ENCODE measurements around the gene HERPUD1. TPM values are rescaled to one million over a fixed set of nuclear protein-coding genes. Genes with fewer than 3 reads are reported as not detected.

HERPUD1 gene
- total RNA-seq, 3 donors from 2014 or later (not counting 1 experiment from before 2014, with no cell fraction given): 181 to 266 (median 243) TPM

DNA sequence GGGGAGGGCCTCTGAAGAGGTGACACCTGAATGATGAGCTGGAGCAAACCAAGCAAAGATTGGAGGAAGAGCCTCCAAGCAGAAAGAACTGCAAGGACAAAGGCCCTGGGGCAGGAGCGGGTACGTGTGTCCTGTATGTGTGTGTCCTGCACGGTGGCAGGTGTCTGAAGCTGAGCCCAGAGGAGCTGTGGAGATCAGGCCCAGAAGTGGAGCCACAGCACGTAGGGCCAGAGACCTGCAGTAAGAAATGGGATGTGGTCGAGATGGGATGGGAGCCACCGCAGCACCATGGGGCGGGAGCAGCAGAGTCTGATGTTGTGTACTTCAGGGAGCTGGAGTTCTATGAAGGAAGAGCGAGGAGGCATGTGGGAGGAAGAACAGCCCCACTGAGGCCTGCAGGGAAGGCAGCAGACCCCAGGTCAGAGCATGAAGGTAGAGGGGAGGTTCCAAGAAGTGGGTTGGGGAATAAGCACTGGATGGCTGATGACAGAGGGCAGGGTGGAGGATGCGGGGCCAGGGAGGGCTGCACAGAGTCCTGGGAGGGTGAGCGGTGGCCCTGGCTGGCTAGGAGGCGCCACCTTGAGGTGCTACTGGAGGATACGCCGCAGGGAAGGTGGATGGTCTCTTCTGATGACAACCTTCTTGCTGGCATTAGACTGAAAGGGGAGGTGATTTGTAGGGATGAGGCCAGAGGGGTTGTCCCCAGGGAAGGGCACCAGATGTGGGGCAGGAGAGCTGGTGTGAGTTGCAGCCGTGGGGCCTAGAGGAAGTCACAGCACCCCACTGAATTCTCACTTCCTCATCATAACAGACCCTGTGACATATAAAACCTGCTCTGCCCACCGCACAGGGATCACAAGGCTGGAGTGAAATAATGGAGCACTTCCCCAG is 19.2 kb downstream of the HERPUD1 start:
- ATAC-seq: peak; percentile 68 to 78 (median 71)
- intact Hi-C loops (cut with micrococcal nuclease): loop anchor here (1.0 kb wide), 1 partner anchor 84 kb away; no protein-coding TSS in a partner anchor
- Mint-ChIP-seq H3K4me1 (peaks cover 10 to 24% of the 10 kb centered on the region in 2 donors), H3K4me3 (no peak overlapping the region), H3K9me3 (no peaks in the 10 kb centered on the region), H3K27me3 (ENCODE audit: low read depth in 2 of 2) (no peaks in the 10 kb centered on the region), H3K27ac (peak overlapping the region in 1 of 2 donors; percentile 40), H3K36me3 (no peaks in the 10 kb centered on the region)
- H3K27ac ChIP-seq (ENCODE audit: low read length): peak overlapping the region; percentile 7
- no peak overlapping the region for H3K4me3 ChIP-seq (ENCODE audit: low read length)
- no peaks in the 10 kb centered on the region for H3K27me3 ChIP-seq (ENCODE audit: control insufficient read depth, insufficient read depth, low read length)
- peak in 1 of 2 donors; percentile 73 for DNase-seq
- peaks cover 15% of the 10 kb centered on the region for H3K36me3 ChIP-seq (ENCODE audit: control insufficient read depth, insufficient read depth, low read length)
- 69% methylated on average over 15 of the region's 15 CpGs for WGBS (ENCODE audit: insufficient coverage)
- no peaks in the 10 kb centered on the region for H3K9me3 ChIP-seq (ENCODE audit: control insufficient read depth, insufficient read depth, low read length)
- TF ChIP-seq, protein P1, sequence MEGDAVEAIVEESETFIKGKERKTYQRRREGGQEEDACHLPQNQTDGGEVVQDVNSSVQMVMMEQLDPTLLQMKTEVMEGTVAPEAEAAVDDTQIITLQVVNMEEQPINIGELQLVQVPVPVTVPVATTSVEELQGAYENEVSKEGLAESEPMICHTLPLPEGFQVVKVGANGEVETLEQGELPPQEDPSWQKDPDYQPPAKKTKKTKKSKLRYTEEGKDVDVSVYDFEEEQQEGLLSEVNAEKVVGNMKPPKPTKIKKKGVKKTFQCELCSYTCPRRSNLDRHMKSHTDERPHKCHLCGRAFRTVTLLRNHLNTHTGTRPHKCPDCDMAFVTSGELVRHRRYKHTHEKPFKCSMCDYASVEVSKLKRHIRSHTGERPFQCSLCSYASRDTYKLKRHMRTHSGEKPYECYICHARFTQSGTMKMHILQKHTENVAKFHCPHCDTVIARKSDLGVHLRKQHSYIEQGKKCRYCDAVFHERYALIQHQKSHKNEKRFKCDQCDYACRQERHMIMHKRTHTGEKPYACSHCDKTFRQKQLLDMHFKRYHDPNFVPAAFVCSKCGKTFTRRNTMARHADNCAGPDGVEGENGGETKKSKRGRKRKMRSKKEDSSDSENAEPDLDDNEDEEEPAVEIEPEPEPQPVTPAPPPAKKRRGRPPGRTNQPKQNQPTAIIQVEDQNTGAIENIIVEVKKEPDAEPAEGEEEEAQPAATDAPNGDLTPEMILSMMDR (IDR thresholded peaks at IDR 0.05): peak; percentile 27
- H3K4me1 ChIP-seq (ENCODE audit: control insufficient read depth, insufficient read depth, low read length): peaks cover 15% of the 10 kb centered on the region

DNA sequence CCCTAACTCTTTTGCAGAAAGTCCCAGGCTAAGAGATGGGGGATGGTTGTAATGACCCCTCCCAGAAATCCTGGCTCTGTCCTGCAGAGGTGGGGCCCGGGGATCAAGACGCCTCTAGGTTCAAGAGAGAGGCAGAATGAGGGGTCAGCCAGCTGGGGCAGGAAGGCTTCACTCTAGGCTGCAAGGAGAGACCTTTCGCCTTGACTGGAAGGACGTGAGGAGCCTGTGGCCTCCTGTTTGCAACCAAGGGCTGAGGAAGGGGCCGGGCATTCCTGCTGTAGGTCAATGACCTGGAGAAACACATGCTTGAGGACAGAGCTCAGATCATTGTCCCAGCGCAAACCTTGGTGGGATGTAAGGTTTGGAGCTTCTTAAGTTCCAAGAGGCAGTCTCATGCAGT is 21.1 kb downstream of the HERPUD1 start:
- Histone ChIP-seq H3K4me1 (ENCODE audit: control insufficient read depth, insufficient read depth, low read length) (peaks cover 15% of the 10 kb centered on the region), H3K4me3 (ENCODE audit: low read length) (no peak overlapping the region), H3K27me3 (ENCODE audit: control insufficient read depth, insufficient read depth, low read length) (no peaks in the 10 kb centered on the region), H3K36me3 (ENCODE audit: control insufficient read depth, insufficient read depth, low read length) (peaks cover 3% of the 10 kb centered on the region), H3K9me3 (ENCODE audit: control insufficient read depth, insufficient read depth, low read length) (no peaks in the 10 kb centered on the region), H3K27ac (ENCODE audit: low read length) (no peak overlapping the region)
- no peaks in the 10 kb centered on the region for H3K36me3 Mint-ChIP-seq
- DNase-seq (no peak), ATAC-seq (no peak)
- TF ChIP-seq, protein P1 (IDR thresholded peaks at IDR 0.05): no peak
- H3K4me3 Mint-ChIP-seq: no peak overlapping the region
- WGBS (ENCODE audit: insufficient coverage): 78% methylated on average over 6 of the region's 6 CpGs
- intact Hi-C loops (cut with micrococcal nuclease): no loop called here
- peaks cover 10 to 17% of the 10 kb centered on the region in 2 donors for H3K4me1 Mint-ChIP-seq
- H3K27ac Mint-ChIP-seq: no peak overlapping the region
- no peaks in the 10 kb centered on the region for H3K9me3 Mint-ChIP-seq
- no peaks in the 10 kb centered on the region for H3K27me3 Mint-ChIP-seq (ENCODE audit: low read depth in 2 of 2)

- H3K27ac ChIP-seq (ENCODE audit: low read length): no peak overlapping the region
- H3K27me3 ChIP-seq (ENCODE audit: control insufficient read depth, insufficient read depth, low read length): no peaks in the 10 kb centered on the region
- TF ChIP-seq, protein P1 (IDR thresholded peaks at IDR 0.05): no peak
- H3K36me3 ChIP-seq (ENCODE audit: control insufficient read depth, insufficient read depth, low read length): no peaks in the 10 kb centered on the region
- intact Hi-C loops (cut with micrococcal nuclease): no loop called here
- Mint-ChIP-seq H3K36me3 (no peaks in the 10 kb centered on the region), H3K27ac (no peak overlapping the region), H3K27me3 (ENCODE audit: low read depth in 2 of 2) (no peaks in the 10 kb centered on the region), H3K4me1 (peaks cover 3 to 6% of the 10 kb centered on the region in 2 donors), H3K9me3 (no peaks in the 10 kb centered on the region), H3K4me3 (no peak overlapping the region)
- ATAC-seq (no peak), DNase-seq (no peak)
- peaks cover 5% of the 10 kb centered on the region for H3K4me1 ChIP-seq (ENCODE audit: control insufficient read depth, insufficient read depth, low read length)
- H3K9me3 ChIP-seq (ENCODE audit: control insufficient read depth, insufficient read depth, low read length): no peaks in the 10 kb centered on the region
- WGBS (ENCODE audit: insufficient coverage): 94% methylated on average over 3 of the region's 4 CpGs
- no peak overlapping the region for H3K4me3 ChIP-seq (ENCODE audit: low read length)
These were observed 24.1 kb downstream of the HERPUD1 start for GRCh38 chr16:56956076-56956475.

Data from natural killer cell (primary cell).